ENCODE measurements around the gene COL8A1.

Gene COL8A1

DNA sequence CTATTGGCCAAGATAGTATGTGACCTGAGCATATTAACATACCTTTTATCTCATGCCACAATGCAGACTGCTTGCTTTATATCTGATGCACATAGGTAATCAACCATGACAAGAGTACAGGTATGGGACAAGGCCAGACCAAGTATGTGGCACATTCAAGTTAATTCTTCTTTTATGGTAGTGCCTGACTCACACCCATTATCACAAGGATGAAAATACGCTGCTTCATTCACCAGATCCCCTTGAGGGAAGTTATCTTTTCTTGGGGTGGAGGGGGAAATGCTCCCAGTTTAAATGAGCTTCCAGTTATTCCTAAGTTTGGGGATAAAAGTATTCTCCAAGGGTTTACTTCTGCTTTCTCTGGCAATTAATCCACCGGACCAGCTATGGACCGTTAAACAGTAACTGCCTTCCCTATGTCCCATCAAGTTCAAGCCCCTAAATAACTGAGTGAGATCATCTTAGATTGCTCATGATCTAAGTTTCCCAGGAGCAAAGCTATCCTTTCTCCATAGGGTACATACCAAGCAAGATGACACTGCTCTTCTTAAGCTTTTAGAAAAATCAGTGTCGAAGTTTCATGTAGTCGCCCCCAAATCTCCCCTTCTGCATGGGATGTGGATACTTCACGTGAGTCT lies 1.9 kb downstream of the COL8A1 start:
- no peak for TF ChIP-seq POLR2AphosphoS5 (IDR thresholded peaks at IDR 0.05; ENCODE audit: low read depth, low read length)
- TF ChIP-seq POLR2A (IDR thresholded peaks at IDR 0.05; ENCODE audit: low read depth, low read length): no peak
- TF ChIP-seq TAF1 (IDR thresholded peaks at IDR 0.05; ENCODE audit: borderline replicate concordance, low read depth, low read length): no peak
- DNase-seq (ENCODE audit: insufficient read length): no peak
- no peak for FAIRE-seq

DNA sequence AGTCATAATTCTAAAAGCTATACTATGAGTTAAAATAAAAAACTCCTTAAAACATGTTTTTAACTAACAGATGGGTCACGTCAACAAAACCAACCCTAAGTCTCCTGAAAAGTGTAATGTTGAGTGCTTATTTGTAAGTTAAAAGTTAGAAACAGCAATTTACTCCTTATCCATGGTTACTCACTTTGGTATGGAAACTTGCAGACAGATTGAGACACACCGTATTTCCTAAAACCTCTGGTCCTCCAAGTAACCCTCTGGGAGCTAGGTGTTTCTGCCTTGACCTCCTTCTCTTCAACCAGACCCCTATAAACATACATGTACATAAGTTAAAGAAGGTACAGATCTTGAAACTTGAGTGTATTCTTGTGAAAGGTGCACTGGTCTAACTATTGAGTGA lies 3.1 kb downstream of the COL8A1 start:
- TF ChIP-seq POLR2A (IDR thresholded peaks at IDR 0.05; ENCODE audit: low read depth, low read length) (no peak), TAF1 (IDR thresholded peaks at IDR 0.05; ENCODE audit: borderline replicate concordance, low read depth, low read length) (no peak), POLR2AphosphoS5 (IDR thresholded peaks at IDR 0.05; ENCODE audit: low read depth, low read length) (no peak)

DNA sequence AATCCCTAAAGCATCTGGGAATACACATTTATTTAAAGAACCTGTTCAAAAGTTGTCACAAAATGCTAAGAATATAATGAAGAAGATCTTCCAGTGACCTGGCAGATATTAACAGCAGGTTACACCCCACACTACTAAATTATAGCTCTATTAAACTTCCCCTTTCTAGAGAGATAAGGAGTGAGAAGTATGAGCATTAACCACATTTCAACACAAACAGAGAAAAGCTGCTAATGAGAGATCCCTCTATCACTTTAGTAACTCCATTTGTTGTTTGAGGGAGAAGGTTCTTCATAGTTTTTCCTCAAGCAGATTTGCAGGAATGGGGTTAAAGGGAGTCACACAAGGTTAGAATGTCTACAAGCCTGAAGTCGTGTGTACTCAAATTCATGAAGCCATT lies 3.6 kb downstream of the COL8A1 start:
- TF ChIP-seq POLR2AphosphoS5 (IDR thresholded peaks at IDR 0.05; ENCODE audit: low read depth, low read length) (no peak), TAF1 (IDR thresholded peaks at IDR 0.05; ENCODE audit: borderline replicate concordance, low read depth, low read length) (no peak), POLR2A (IDR thresholded peaks at IDR 0.05; ENCODE audit: low read depth, low read length) (no peak)
- DNase-seq (ENCODE audit: insufficient read length): no peak
- no peak for FAIRE-seq

More for the DNA sequence above, 3.1 kb downstream of the COL8A1 start:
- FAIRE-seq: no peak
- no peak for DNase-seq (ENCODE audit: insufficient read length)

DNA sequence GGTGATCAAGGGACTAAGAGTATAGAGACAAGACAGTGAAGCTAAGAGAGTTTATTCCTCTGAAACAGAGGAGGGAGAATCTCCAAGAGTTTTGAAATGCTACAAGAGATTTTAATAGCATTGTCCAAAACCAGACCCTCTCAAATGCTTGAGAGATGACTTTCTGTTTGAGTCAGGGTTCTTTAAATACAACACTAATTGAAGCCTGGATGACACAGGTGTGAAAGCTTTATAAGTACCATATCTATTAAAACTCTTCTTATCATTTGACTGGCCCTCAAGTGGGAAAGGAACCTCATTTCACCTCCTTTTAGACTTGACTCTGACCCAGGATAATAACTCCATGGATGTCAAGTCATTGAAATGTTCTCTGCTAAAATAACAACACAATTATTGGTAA lies 5.6 kb downstream of the COL8A1 start:
- no peak for TF ChIP-seq POLR2AphosphoS5 (IDR thresholded peaks at IDR 0.05; ENCODE audit: low read depth, low read length)
- TF ChIP-seq POLR2A (IDR thresholded peaks at IDR 0.05; ENCODE audit: low read depth, low read length): no peak
- TF ChIP-seq TAF1 (IDR thresholded peaks at IDR 0.05; ENCODE audit: borderline replicate concordance, low read depth, low read length): no peak
- no peak for FAIRE-seq
- no peak for DNase-seq (ENCODE audit: insufficient read length)

DNA sequence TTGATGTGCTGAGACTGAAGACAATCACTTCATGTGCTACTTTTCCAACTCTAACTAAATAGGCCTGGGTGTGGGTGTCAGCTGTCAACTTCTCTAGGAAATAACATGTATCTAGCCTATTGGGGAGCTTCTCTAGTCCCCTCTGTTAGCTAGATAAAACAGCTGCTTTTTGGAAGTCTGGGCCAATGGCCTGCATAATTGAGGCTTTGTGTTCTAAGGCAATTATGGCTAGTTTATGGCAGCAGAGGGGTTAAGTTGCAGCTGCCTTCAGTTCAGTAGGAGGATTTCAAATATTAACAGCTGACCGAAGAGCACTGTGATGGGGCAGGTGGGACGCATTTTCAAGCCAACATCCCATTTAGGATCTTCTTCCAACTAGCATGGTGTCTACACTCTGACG lies 6.4 kb downstream of the COL8A1 start:
- peak; percentile 50 for FAIRE-seq

DNA sequence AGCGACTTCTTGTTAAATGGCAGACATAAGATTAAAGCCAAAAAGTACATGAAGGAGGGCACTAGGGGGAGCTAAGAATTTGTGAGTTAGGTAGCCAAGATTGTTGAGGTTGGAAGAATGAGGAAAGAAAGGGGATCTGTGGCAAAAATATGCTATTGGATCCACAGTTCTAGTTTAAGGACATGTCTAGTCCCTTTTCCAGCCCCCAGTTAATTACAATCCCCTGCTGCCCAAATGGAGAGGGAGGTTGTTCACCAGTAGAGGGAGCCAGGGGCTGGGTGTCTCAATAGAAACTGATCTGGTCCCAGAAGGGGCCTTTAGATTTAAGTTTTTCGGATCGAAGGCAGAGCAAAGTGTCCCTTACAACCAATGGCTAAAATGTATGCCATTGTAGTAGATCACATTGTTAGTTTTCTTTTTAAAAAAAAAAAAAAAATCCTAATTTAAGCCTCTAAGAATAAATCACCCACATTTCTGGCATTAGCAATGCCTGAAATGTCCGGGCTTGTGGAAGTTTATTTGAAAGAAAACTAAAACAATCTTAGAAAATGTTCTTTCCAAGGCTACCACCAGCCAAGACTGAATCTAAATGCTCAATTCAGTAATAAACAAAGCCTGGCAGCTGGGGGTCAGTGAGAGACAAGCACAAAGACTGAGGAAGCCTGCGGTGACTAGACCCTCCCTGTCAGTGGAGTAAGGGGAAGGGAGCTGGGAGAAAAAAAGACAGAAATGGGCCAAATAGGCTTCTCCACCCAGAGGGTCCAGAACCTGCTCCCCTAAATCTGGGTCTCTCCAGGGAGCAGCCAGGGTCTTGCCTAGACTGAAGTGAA lies 7.1 kb downstream of the COL8A1 start:
- peak; percentile 33 for FAIRE-seq
- TF ChIP-seq TAF1 (IDR thresholded peaks at IDR 0.05; ENCODE audit: borderline replicate concordance, low read depth, low read length) (no peak), POLR2AphosphoS5 (IDR thresholded peaks at IDR 0.05; ENCODE audit: low read depth, low read length) (no peak), POLR2A (IDR thresholded peaks at IDR 0.05; ENCODE audit: low read depth, low read length) (no peak)

More for the DNA sequence above, 6.4 kb downstream of the COL8A1 start:
- no peak for DNase-seq (ENCODE audit: insufficient read length)
- TF ChIP-seq POLR2AphosphoS5 (IDR thresholded peaks at IDR 0.05; ENCODE audit: low read depth, low read length) (no peak), POLR2A (IDR thresholded peaks at IDR 0.05; ENCODE audit: low read depth, low read length) (no peak), TAF1 (IDR thresholded peaks at IDR 0.05; ENCODE audit: borderline replicate concordance, low read depth, low read length) (no peak)

DNA sequence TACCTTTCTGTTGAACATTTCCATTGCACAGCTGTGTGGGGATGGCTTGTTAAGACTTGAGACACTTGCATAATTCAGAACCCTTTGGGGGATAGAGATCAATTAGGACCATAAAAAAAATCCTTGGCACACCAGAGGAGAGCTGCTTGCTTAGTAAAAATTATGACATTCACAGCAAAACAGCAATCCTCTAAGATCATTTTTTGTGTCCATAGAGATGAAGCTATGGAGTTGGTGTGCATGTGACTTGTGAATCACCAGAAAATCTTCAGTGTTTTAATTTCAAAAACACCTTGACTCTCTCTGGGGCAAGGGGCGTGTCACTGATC lies 7.7 kb downstream of the COL8A1 start:
- DNase-seq (ENCODE audit: insufficient read length) (no peak), FAIRE-seq (no peak)
- TF ChIP-seq POLR2A (IDR thresholded peaks at IDR 0.05; ENCODE audit: low read depth, low read length): no peak
- TF ChIP-seq POLR2AphosphoS5 (IDR thresholded peaks at IDR 0.05; ENCODE audit: low read depth, low read length): no peak
- no peak for TF ChIP-seq TAF1 (IDR thresholded peaks at IDR 0.05; ENCODE audit: borderline replicate concordance, low read depth, low read length)

More for the DNA sequence above, 7.1 kb downstream of the COL8A1 start:
- no peak for DNase-seq (ENCODE audit: insufficient read length)

DNA sequence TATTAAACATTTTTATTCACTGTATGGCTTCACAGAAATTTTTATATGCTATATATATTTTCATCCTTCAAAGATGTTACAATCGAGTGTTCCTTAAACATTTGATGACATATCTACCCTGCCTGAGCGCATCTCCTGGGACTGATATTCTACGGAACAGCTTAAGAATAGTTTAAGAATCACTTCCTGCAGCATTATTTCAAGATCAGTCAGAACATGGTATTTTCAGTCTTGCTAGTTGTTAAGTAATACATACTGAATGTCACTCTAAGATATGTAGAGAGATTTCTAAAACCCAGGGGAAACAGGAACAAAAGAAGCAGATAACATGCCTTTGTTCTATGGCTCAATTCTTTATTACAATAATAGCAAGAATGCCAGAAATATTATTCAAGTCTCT lies 8.7 kb downstream of the COL8A1 start:
- TF ChIP-seq POLR2A (IDR thresholded peaks at IDR 0.05; ENCODE audit: low read depth, low read length) (no peak), TAF1 (IDR thresholded peaks at IDR 0.05; ENCODE audit: borderline replicate concordance, low read depth, low read length) (no peak), POLR2AphosphoS5 (IDR thresholded peaks at IDR 0.05; ENCODE audit: low read depth, low read length) (no peak)
- no peak for DNase-seq (ENCODE audit: insufficient read length)
- FAIRE-seq: no peak

DNA sequence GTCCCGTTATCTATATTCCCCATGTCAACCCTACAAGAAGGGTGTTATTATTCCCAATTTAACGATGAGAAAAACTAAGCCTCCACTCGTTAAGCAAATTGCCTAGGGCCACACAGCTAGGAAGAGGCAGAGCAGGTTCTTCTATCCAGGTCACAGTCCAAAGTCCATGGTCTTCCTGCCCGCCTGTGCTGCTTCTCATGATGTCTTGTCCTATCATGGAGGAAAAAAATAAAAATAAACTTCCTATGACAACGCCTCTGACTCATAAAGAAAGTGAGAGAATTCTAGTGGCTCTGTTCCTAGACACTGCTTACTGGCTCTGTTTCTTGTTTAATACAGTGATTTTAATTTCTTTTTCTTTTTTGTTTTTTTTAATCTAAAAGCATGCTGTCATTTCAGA lies 9.7 kb downstream of the COL8A1 start:
- no peak for FAIRE-seq
- TF ChIP-seq POLR2AphosphoS5 (IDR thresholded peaks at IDR 0.05; ENCODE audit: low read depth, low read length): no peak
- no peak for TF ChIP-seq TAF1 (IDR thresholded peaks at IDR 0.05; ENCODE audit: borderline replicate concordance, low read depth, low read length)
- TF ChIP-seq POLR2A (IDR thresholded peaks at IDR 0.05; ENCODE audit: low read depth, low read length): no peak
- no peak for DNase-seq (ENCODE audit: insufficient read length)

DNA sequence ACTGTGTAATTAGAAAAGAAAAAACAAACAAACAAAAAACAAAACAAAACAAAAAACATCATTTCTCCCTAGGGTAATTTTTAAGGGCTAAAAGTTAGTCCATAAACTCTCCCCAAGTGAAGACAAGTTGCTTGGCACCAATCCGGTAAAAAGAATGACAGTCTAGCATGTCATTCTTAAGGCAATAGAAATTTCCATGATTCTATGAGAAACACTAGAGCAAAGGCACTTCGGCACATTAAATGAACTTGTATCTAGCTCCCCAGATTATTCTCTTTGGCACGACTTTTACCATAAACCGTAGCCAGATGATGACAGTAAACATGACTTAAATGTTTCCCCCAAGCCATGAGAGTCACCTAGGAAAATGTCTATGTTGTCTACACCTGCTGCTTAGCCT lies 10.1 kb downstream of the COL8A1 start:
- DNase-seq (ENCODE audit: insufficient read length): no peak
- no peak for TF ChIP-seq POLR2A (IDR thresholded peaks at IDR 0.05; ENCODE audit: low read depth, low read length)
- TF ChIP-seq TAF1 (IDR thresholded peaks at IDR 0.05; ENCODE audit: borderline replicate concordance, low read depth, low read length): no peak
- no peak for TF ChIP-seq POLR2AphosphoS5 (IDR thresholded peaks at IDR 0.05; ENCODE audit: low read depth, low read length)
- no peak for FAIRE-seq

DNA sequence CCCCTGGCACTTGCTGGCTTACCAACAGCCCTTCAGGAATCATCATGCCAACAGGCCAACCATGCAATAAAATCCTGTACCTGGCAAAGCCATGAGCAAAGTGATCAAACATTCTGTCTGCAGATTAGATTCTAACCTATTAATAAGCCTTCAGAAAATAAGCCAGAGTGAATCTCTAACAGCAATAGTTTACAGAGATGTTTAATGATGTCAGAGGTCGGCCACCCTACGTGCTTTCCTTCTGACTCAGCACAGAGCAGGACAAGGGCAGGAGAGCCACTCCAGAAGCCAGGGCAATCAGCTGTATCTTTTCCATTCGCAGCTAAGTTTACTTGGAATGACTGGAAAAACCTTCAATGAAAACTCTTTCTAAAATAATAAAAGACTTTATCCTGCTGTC lies 13.1 kb downstream of the COL8A1 start:
- FAIRE-seq (no peak), DNase-seq (ENCODE audit: insufficient read length) (no peak)
- TF ChIP-seq POLR2A (IDR thresholded peaks at IDR 0.05; ENCODE audit: low read depth, low read length) (no peak), POLR2AphosphoS5 (IDR thresholded peaks at IDR 0.05; ENCODE audit: low read depth, low read length) (no peak)

DNA sequence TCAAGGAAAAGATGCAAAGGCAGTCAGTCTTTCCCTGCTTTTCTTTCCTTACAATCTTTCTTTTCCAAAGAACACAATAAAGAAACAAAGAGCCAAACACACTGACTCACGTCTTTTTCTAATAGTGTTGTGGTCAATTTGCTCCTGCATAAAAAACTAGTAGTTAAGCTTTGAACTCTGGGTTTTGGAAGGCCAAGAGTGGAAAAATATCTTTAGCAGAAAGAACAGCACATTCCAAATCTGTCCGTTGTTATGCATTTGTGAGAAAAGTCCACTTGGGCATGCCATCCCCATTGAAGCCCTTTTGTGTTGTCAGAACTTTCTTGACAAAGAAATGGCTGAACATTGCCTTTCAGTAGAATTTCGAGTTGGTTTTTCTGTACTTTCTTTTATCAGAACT lies 18.2 kb downstream of the COL8A1 start:
- no peak for FAIRE-seq

More for the DNA sequence above, 18.2 kb downstream of the COL8A1 start:
- TF ChIP-seq POLR2AphosphoS5 (IDR thresholded peaks at IDR 0.05; ENCODE audit: low read depth, low read length) (no peak), POLR2A (IDR thresholded peaks at IDR 0.05; ENCODE audit: low read depth, low read length) (no peak), TAF1 (IDR thresholded peaks at IDR 0.05; ENCODE audit: borderline replicate concordance, low read depth, low read length) (no peak)
- no peak for DNase-seq (ENCODE audit: insufficient read length)
